DMS153 treated with DMSO at 0.1 percent for 48 hours (cell line): ENCODE data around the gene HK3.
"Not testable (repeated sequence)": the region's sequence is repeated elsewhere in the genome, so short reads cannot be mapped to it uniquely, and the experiment has no call there.

Experiments
- DNase-seq: peaks from one replicate; lab custom pipeline; 2025; ENCODE audit not compliant: unreplicated experiment; lab: John Stamatoyannopoulos, UW

Gene HK3

GRCh38 chr5:176883700-176884570 lies 15.2 kb downstream of the HK3 start:
- DNase-seq, result no peak

GRCh38 chr5:176882567-176882903 lies 16.6 kb downstream of the HK3 start:
- DNase-seq, result no peak

DNA sequence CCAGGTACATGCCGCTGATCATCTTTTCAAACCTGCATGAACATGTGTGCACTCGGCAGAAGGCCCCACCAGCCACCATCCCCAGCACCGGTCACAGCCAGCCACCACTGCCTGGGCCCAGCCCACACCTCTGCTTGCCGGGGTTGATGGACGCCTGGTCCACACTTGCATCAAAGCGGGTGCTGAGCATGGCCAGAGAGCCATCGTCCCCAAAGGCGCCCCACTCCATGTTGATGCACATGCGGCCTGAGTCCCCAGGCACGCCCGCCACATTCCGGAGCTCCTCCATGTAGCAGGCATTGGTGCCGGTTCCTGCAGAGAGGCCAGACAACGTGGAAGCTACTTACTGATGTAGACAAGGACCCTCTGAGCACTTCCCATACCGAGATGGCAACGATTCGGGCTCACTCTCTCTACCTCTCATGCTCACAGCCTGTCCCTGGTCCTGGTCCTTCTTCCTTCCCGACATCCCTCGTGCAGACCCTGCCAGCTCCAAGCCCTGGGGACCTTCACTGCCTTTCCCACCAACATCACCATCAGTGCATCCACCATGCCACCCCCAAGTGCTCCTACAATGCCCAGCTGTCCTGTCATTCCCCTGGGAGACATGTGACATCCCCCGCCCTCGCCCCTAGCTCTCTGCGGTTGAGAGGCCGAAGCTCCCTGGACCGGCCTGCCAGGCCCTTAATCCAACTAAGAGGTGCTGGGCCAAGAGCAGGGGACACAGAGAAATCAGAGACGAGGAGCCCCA lies 17.2 kb downstream of the HK3 start:
- no peak for DNase-seq

DNA sequence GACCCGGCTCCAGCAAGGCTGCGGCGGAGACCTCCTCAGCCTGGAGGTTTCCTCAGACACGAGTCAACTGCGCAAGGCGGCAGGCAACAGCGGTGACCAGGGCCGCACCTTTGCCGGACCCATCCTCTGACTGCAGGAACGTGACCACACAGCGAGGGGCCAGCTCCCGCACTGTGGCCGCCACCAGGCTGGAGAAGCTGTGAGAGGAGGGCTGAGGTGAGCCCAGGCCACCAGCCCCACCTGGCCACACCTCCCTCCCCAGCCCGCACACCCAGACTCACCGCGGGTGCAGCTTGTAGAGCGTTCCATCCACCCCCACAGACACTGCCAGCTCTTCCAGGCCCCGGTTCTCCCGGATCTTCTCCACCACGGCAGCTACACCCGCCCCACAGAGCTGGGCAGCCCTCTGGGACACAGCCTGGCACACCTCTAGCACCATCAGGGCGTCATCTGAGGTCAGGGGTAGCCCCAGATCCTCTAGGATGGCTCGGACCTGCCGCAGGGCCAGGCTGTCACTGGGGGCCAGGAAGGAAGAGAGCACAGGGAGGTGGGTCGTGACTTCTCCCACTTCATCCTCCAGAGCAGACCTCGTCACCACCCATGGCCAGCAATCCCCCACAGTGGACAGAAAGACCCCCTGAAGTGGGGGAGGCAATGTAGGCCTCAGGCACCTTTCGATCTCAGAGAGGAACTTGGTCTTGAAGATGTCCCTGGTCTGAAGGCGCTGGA lies 18.0 kb downstream of the HK3 start:
- no peak for DNase-seq

- no peak for DNase-seq
Observed at GRCh38 chr5:176880366-176881020, 18.7 kb downstream of the HK3 start.

GRCh38 chr5:176879663-176880361 lies 19.3 kb downstream of the HK3 start:
- DNase-seq, result no peak

- no peak for DNase-seq
Observed at GRCh38 chr5:176878906-176879662, 20.1 kb downstream of the HK3 start.

DNA sequence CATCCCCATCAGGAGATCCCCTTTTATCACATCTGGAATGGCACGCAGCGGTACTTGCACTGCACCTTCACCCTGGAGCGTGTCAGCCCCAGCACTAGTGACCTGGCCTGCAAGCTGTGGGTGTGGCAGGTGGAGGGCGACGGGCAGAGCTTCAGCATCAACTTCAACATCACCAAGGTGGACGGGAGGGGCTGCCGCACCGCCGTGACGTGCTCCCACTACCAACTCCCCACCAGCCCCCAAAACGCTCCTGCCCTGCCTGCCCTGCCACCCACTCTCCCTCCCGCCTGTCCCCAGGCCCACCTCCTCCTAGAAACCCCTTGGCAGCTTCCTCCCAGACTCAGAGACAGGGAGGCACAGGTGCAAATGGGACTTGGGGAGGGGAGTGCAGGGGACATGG lies 20.7 kb downstream of the HK3 start:
- no peak for DNase-seq

GRCh38 chr5:176877793-176878331 lies 21.3 kb downstream of the HK3 start:
- DNase-seq, result no peak

DNA sequence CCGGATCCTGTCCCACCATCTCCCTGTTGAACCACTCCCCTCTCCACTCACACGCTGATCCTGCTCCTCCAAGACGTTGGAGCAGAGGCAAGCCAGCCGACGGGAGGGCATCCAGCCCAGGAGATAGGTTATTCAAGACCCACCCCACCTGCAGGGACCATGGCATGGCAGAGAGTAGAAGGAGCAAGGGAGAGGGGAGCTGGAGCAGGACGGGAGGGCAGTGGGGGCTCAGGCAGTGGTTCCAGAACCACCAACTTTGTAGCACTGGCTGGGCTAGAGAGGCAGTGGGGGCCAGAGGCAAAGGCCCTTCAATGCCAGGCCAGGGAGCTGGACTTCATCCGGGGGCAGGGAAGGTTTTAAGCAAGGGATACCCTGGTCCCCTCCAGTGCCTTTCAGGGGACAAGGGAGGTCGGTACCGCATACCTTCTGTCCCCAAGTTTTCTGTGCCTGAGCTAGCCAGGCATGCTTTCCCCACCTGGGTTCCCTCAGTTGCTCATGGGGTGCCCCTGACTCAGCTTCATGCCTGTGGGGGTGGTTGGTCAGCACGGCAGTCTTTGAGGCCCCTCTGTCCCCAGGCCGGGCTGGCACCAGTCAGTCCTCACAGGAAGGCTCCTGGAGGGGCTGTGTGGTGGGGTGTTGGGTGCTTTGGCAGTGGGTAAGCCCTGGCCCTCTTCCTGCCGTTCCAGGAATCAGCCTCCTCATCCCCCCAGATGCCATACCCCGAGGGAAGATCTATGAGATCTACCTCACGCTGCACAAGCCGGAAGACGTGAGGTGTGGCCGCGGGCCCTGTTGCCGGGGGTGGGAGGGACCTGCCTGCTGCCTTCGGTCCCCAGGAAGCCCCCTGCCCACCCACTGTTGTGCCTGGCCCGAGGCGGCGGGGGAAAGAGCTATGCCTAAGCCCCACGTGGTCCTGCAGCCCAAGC lies 22.4 kb downstream of the HK3 start:
- no peak for DNase-seq

- DNase-seq, result no peak
Observed at GRCh38 chr5:176875783-176876505, 23.2 kb downstream of the HK3 start.

DNA sequence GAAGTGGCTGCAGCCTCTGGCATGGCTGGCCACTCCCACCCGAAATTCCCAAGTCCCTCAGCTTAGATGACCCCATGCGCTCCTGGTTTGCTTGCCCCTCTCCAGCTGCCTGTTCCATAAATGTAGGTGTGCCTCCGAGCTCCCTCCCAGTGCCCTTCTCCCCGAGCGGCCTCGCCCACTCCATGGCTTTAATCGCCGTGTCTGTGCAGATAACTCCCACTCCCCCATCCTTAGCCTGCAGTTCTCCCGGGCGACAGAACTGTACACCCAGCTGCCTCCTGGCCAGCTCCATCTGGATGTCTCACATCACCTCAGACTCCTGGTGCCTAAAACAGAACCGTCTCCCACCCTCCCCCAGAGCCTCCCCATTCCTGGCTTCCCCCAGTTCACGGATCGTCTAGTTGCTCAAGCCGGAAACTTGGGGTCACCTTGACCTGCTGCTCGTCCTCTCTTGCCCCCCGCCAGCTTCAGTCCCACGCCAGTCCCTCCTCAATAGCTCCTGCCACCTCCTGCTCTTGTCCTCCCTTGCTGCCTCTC lies 24.1 kb downstream of the HK3 start:
- no peak for DNase-seq

DNA sequence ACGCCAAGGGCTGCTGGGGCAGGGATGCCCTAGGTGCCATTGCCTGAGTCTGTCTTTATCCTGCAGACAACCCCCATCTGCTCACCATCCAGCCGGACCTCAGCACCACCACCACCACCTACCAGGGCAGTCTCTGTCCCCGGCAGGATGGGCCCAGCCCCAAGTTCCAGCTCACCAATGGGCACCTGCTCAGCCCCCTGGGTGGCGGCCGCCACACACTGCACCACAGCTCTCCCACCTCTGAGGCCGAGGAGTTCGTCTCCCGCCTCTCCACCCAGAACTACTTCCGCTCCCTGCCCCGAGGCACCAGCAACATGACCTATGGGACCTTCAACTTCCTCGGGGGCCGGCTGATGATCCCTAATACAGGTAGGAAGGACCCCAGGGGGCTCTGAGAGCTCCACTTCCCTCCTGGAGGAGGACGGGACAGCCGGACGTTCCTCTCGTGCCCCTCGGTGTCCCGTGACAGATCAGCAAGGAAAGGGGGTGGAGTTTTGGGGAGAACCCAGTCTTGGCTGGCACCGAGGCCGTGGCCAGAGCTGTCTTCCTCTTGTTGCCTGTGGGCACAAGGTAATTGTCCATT lies 24.9 kb downstream of the HK3 start:
- no peak for DNase-seq

GRCh38 chr5:176873541-176874172 lies 25.5 kb downstream of the HK3 start:
- DNase-seq, result no peak

- DNase-seq, result not testable (repeated sequence)
Observed at GRCh38 chr5:176873011-176873410, 26.1 kb downstream of the HK3 start.

DNA sequence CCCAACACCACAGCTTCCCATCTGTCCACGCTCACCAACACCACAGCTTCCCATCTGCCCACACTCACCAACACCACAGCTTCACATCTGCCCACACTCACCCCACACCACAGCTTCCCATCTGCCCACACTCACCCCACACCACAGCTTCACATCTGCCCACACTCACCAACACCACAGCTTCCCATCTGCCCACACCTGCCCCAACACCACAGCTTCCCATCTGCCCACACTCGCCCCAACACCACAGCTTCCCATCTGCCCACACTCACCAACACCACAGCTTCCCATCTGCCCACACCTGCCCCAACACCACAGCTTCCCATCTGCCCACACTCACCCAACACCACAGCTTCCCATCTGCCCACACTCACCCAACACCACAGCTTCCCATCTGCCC lies 26.6 kb downstream of the HK3 start:
- not testable (repeated sequence) for DNase-seq

DNA sequence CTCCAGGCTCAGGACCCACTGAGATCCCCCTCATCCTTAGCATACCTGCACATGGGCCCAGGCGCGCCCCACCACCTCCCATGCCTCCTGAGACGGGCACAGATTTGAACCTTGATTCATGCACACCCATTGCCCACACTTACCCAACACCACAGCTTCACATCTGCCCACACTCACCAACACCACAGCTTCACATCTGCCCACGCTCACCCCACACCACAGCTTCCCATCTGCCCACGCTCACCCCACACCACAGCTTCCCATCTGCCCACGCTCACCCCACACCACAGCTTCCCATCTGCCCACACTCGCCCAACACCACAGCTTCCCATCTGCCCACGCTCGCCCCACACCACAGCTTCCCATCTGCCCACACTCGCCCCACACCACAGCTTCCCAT lies 28.5 kb downstream of the HK3 start:
- not testable (repeated sequence) for DNase-seq
